Mesenchymal stem cell (in vitro differentiated cells and primary cell): Measurements from ENCODE around the gene NEDD9.

Experiments
- DNase-seq: peaks from one replicate; pipeline ENCODE4 v3.0.0-alpha.2; 2013
- H2AFZ ChIP-seq: one replicate; pipeline ENCODE4 v1.6.1; 2013; ENCODE audit warnings: low read depth, mild to moderate bottlenecking, control low read depth, inconsistent platforms, low read length, moderate library complexity
- H2AK5ac ChIP-seq: 2 replicates; pipeline ENCODE4 v1.6.1; 2013; ENCODE audit warnings: low read length, moderate library complexity, mild to moderate bottlenecking, inconsistent platforms; ENCODE audit not compliant: severe bottlenecking
- H2BK120ac ChIP-seq: one replicate; pipeline ENCODE4 v1.6.1; 2013; ENCODE audit warnings: low read depth, mild to moderate bottlenecking, inconsistent platforms, low read length, moderate library complexity
- H2BK12ac ChIP-seq, 2 experiments: one replicate each; pipeline ENCODE4 v1.6.1; 2013; ENCODE audit warnings: inconsistent platforms in 2 of 2, low read length in 2 of 2, mild to moderate bottlenecking in 2 of 2, moderate library complexity in 2 of 2, control low read depth in 1 of 2
- H2BK15ac ChIP-seq: one replicate; pipeline ENCODE4 v1.6.1; 2013; ENCODE audit warnings: mild to moderate bottlenecking, low read depth, inconsistent platforms; ENCODE audit not compliant: poor library complexity, severe bottlenecking
- H2BK5ac ChIP-seq: 2 replicates; pipeline ENCODE4 v1.6.1; 2013; ENCODE audit warnings: low read depth, mild to moderate bottlenecking, low read length, control low read depth, inconsistent platforms; ENCODE audit not compliant: poor library complexity, severe bottlenecking
- H3K14ac ChIP-seq, 2 experiments: one replicate each; pipeline ENCODE4 v1.6.1; 2013; ENCODE audit warnings: inconsistent platforms in 2 of 2, low read length in 2 of 2, control low read depth in 1 of 2, mild to moderate bottlenecking in 1 of 2, moderate library complexity in 1 of 2
- H3K18ac ChIP-seq, 2 experiments: one replicate each; pipeline ENCODE4 v1.6.1; 2013; ENCODE audit warnings: inconsistent platforms in 2 of 2, low read length in 2 of 2, control low read depth in 1 of 2, low read depth in 1 of 2, mild to moderate bottlenecking in 1 of 2
- H3K23ac ChIP-seq, 2 experiments: one replicate each; pipeline ENCODE4 v1.6.1; 2013; ENCODE audit warnings: inconsistent platforms in 2 of 2, low read length in 2 of 2, mild to moderate bottlenecking in 2 of 2, moderate library complexity in 2 of 2, control low read depth in 1 of 2
- H3K27ac ChIP-seq: 2 replicates; pipeline ENCODE4 v1.5.1; 2013; ENCODE audit warnings: mild to moderate bottlenecking, moderate library complexity, low read length, control low read depth, inconsistent platforms; ENCODE audit not compliant: poor library complexity, severe bottlenecking
- H3K27me3 ChIP-seq, 2 experiments: 2 replicates each; pipeline versions ENCODE4 v1.6.1 to v1.7.0; 2013; ENCODE audit warnings: low read length in 2 of 2, mild to moderate bottlenecking in 2 of 2, moderate library complexity in 2 of 2, control low read depth in 1 of 2, inconsistent platforms in 1 of 2; ENCODE audit not compliant: control insufficient read depth in 1 of 2, insufficient read depth in 1 of 2
- H3K36me3 ChIP-seq, 2 experiments: 2 replicates each; pipeline versions ENCODE4 v1.6.1 to v1.7.0; 2013; ENCODE audit warnings: low read length in 2 of 2, control low read depth in 1 of 2, inconsistent platforms in 1 of 2, low read depth in 1 of 2, mild to moderate bottlenecking in 1 of 2; ENCODE audit not compliant: insufficient read depth in 2 of 2, control insufficient read depth in 1 of 2
- H3K4ac ChIP-seq, 2 experiments: one replicate each; pipeline ENCODE4 v1.6.1; 2013; ENCODE audit warnings: inconsistent platforms in 2 of 2, low read length in 2 of 2, mild to moderate bottlenecking in 2 of 2, moderate library complexity in 2 of 2, control low read depth in 1 of 2, low read depth in 1 of 2
- H3K4me1 ChIP-seq: 2 replicates; pipeline ENCODE4 v1.6.1; 2013; ENCODE audit warnings: low read depth, low read length, control low read depth; ENCODE audit not compliant: control insufficient read depth, insufficient read depth
- H3K4me2 ChIP-seq: 2 replicates; pipeline ENCODE4 v1.6.1; 2013; ENCODE audit warnings: low read length, mild to moderate bottlenecking, inconsistent platforms; ENCODE audit not compliant: poor library complexity, severe bottlenecking
- H3K4me3 ChIP-seq, 2 experiments: 2 replicates each; pipeline versions ENCODE4 v1.5.1 to v1.7.0; 2013; ENCODE audit warnings: low read length in 2 of 2, mild to moderate bottlenecking in 2 of 2, control low read depth in 1 of 2, low read depth in 1 of 2; ENCODE audit not compliant: insufficient read depth in 1 of 2
- H3K79me1 ChIP-seq: replicated peaks from 2 replicates; pipeline ENCODE4 v1.6.1; 2013; ENCODE audit warnings: mild to moderate bottlenecking, control low read depth, low read length, inconsistent platforms; ENCODE audit not compliant: poor library complexity, severe bottlenecking
- H3K9ac ChIP-seq: 2 replicates; pipeline ENCODE4 v1.7.0; 2013; ENCODE audit warnings: mild to moderate bottlenecking, low read length, moderate library complexity
- H3K9me3 ChIP-seq: 2 replicates; pipeline ENCODE4 v1.7.0; 2013; ENCODE audit warnings: mild to moderate bottlenecking, low read length; ENCODE audit not compliant: control insufficient read depth
- H4K8ac ChIP-seq: one replicate; pipeline ENCODE4 v1.6.1; 2013; ENCODE audit warnings: inconsistent platforms, mild to moderate bottlenecking, low read length, moderate library complexity
- H4K91ac ChIP-seq: one replicate; pipeline ENCODE4 v1.6.1; 2013; ENCODE audit warnings: mild to moderate bottlenecking, low read length, inconsistent platforms
- WGBS: methylation state at CpG from one replicate; pipeline ENCODE4 v1.1.7; 2013; ENCODE audit warnings: mixed read lengths; 5-methylcytosine and 5-hydroxymethylcytosine counted together

NEDD9 gene

GRCh38 chr6:11174242-11174611, 58.2 kb downstream of the NEDD9 start:
- no peaks in the 10 kb centered on the region for H3K27me3 ChIP-seq
- WGBS: 94% methylated on average over 5 of the region's 5 CpGs
- no peak overlapping the region for H3K9ac ChIP-seq

GRCh38 chr6:11172501-11173327, 59.8 kb downstream of the NEDD9 start:
- Histone ChIP-seq H2AK5ac (no peak overlapping the region), H3K36me3 (no peaks in the 10 kb centered on the region), H2BK120ac (no peak overlapping the region), H3K4me2 (peak overlapping the region; percentile 17), H2AFZ (no peak overlapping the region), H3K27ac (no peak overlapping the region), H4K8ac (no peak overlapping the region), H3K27me3 (no peaks in the 10 kb centered on the region), H3K4me1 (peaks cover 2% of the 10 kb centered on the region), H3K9me3 (no peaks in the 10 kb centered on the region), H2BK15ac (no peak overlapping the region), H4K91ac (no peak overlapping the region), H3K23ac (no peak overlapping the region), H3K9ac (no peak overlapping the region), H3K18ac (no peak overlapping the region), H2BK5ac (no peak overlapping the region), H2BK12ac (no peak overlapping the region), H3K4me3 (no peak overlapping the region), H3K14ac (no peak overlapping the region), H3K4ac (no peak overlapping the region), H3K79me1 (no peaks in the 10 kb centered on the region)
- peak; percentile 50 for DNase-seq
- WGBS: 27% methylated on average over 15 of the region's 17 CpGs

More at GRCh38 chr6:11174242-11174611, 58.2 kb downstream of the NEDD9 start:
- H4K8ac ChIP-seq: no peak overlapping the region
- H3K14ac ChIP-seq: peak overlapping the region in 1 of 2 experiments; percentile 77
- DNase-seq: no peak
- H3K4ac ChIP-seq: no peak overlapping the region
- no peak overlapping the region for H3K4me3 ChIP-seq
- H3K4me2 ChIP-seq: no peak overlapping the region
- H3K4me1 ChIP-seq: peaks cover 2% of the 10 kb centered on the region
- H3K9me3 ChIP-seq: peaks cover 4% of the 10 kb centered on the region
- no peaks in the 10 kb centered on the region for H3K79me1 ChIP-seq
- H2BK15ac ChIP-seq: no peak overlapping the region
- H2AK5ac ChIP-seq: no peak overlapping the region
- H2BK5ac ChIP-seq: no peak overlapping the region
- no peaks in the 10 kb centered on the region for H3K36me3 ChIP-seq
- H4K91ac ChIP-seq: no peak overlapping the region
- H3K27ac ChIP-seq: no peak overlapping the region
- no peak overlapping the region for H2BK120ac ChIP-seq
- no peak overlapping the region for H2AFZ ChIP-seq
- H3K18ac ChIP-seq: peak overlapping the region in 1 of 2 experiments; percentile 30
- peak overlapping the region in 1 of 2 experiments; percentile 37 for H2BK12ac ChIP-seq
- no peak overlapping the region for H3K23ac ChIP-seq

GRCh38 chr6:11171952-11172351, 60.5 kb downstream of the NEDD9 start:
- Histone ChIP-seq H2AFZ (no peak overlapping the region), H4K8ac (no peak overlapping the region)

GRCh38 chr6:11168091-11168635, 64.3 kb downstream of the NEDD9 start:
- no peak overlapping the region for H2BK120ac ChIP-seq
- H3K4me3 ChIP-seq: no peak overlapping the region
- H3K27me3 ChIP-seq: no peaks in the 10 kb centered on the region
- no peak overlapping the region for H2AK5ac ChIP-seq
- no peak overlapping the region for H4K91ac ChIP-seq
- H3K4ac ChIP-seq: no peak overlapping the region
- peaks cover 3% of the 10 kb centered on the region for H3K79me1 ChIP-seq
- no peaks in the 10 kb centered on the region for H3K36me3 ChIP-seq
- H2BK12ac ChIP-seq: no peak overlapping the region
- no peak overlapping the region for H2BK5ac ChIP-seq
- no peak overlapping the region for H3K14ac ChIP-seq
- no peak overlapping the region for H3K18ac ChIP-seq
- no peak overlapping the region for H2AFZ ChIP-seq
- H3K9ac ChIP-seq: no peak overlapping the region
- H4K8ac ChIP-seq: no peak overlapping the region
- no peak overlapping the region for H2BK15ac ChIP-seq
- H3K4me2 ChIP-seq: no peak overlapping the region
- no peaks in the 10 kb centered on the region for H3K9me3 ChIP-seq
- no peak for DNase-seq
- peaks cover 2% of the 10 kb centered on the region for H3K4me1 ChIP-seq
- H3K27ac ChIP-seq: no peak overlapping the region
- H3K23ac ChIP-seq: no peak overlapping the region
- over 99% methylated on average over 5 of the region's 7 CpGs for WGBS

More at GRCh38 chr6:11171952-11172351, 60.5 kb downstream of the NEDD9 start:
- Histone ChIP-seq H3K4ac (no peak overlapping the region), H3K18ac (no peak overlapping the region), H3K9me3 (no peaks in the 10 kb centered on the region), H3K4me2 (no peak overlapping the region), H2AK5ac (no peak overlapping the region), H4K91ac (no peak overlapping the region), H3K14ac (no peak overlapping the region), H3K36me3 (no peaks in the 10 kb centered on the region), H3K9ac (no peak overlapping the region), H2BK12ac (no peak overlapping the region), H3K4me1 (peaks cover 2% of the 10 kb centered on the region), H2BK15ac (no peak overlapping the region), H3K27ac (no peak overlapping the region), H3K23ac (no peak overlapping the region), H2BK5ac (no peak overlapping the region), H3K27me3 (no peaks in the 10 kb centered on the region), H3K79me1 (peaks cover 1% of the 10 kb centered on the region), H2BK120ac (no peak overlapping the region), H3K4me3 (no peak overlapping the region)
- WGBS: 97% methylated on average over 13 of the region's 13 CpGs
- DNase-seq: no peak
